Measurements from ENCODE around the gene CTAG1A.
"Not testable (repeated sequence)": the region's sequence is repeated elsewhere in the genome, so short reads cannot be mapped to it uniquely, and the experiment has no call there.

The CTAG1A gene

DNA sequence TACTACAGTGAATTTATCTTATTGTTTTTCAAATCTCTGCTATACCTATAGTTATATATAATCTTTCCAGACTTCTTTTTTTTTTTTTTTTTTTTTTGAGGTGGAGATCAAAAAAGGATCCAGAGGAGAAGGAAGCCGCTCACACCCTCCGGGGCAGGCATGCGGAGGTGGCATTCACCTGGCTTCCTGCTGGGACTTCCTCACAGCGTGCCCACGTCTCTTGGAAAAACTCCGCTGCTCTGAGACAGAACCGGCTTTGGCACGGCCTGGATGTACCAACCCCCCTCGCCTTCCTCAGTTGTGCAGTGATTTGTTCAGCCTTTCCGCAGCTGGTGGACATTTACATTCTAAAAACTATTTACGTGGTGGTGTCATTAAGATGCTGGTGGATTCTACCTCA is 23.0 kb downstream of the CTAG1A start:
- not testable (repeated sequence) for H3K27ac ChIP-seq; DNase-seq (ENCODE audit: low read depth, low spot score)

GRCh38 chrX:154608823-154609222 is 23.9 kb downstream of the CTAG1A start:
- H3K27ac ChIP-seq; DNase-seq (ENCODE audit: low read depth, low spot score): not testable (repeated sequence)

DNA sequence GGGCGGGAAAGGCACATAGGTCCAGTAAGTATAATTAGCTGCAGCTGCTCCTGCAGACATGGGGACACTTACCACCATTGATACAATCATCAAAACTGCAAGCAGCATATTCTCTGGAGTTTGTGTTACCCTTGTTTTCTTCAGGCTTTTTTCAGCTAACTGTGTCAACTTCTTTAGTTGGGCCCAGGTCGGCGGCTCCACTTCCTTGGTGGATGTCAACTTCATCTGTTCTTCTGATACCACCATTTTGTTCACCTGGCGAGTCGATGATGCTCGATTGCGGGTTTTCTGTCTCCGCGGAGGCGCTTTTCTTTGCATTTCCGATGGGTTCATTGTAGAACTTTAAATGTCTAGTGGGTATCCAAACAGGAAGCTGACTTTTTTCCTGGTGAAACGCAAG is 26.2 kb downstream of the CTAG1A start:
- not testable (repeated sequence) for H3K27ac ChIP-seq; DNase-seq (ENCODE audit: low read depth, low spot score)

DNA sequence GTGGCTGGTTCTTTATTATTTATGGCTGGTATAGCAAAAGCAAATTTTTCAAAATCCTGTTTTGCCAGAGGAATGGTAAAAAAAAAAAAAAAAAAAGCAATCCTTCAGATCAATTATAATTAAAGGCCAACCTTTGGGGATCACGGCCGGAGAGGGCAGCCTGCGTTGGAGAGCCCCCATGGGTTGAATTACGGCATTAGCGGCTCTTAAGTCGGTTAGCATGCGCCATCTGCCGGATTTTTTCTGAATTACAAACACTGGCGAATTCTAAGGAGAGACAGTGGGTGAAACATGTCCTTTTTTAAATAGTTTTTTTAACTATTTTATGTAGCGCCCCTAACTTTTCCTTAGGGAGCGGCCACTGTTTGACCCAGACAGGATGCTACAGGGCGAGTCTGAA is 28.7 kb downstream of the CTAG1A start:
- not testable (repeated sequence) for H3K27ac ChIP-seq; DNase-seq (ENCODE audit: low read depth, low spot score)

DNA sequence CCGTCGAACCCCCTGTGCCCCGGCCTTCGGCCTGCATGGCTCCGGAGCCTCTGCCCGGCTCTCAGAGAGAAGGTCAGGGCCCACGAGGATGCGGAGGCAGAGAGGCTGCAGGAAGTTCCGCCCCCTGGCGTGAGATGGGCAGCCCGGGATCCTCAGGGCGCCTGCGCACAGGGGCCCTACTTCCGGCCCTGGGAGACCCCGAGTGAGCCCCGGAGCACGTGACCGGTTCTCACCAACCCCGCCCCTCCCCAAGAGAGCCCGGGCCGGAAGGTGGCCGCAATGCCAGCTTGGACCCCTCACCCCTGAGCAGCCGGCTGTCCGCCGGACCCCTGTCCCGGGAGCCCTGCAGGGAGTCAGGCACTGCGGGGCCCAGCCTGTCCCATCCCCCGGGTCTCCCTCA is 34.2 kb downstream of the CTAG1A start, which contains the start of gene CTAG1B:
Gene CTAG1B, minus strand, starts transcription at position 101 of the 400 bp plus-strand sequence. Its CDS starts 64 bp downstream, at position 37.
- H3K27ac ChIP-seq; DNase-seq (ENCODE audit: low read depth, low spot score): not testable (repeated sequence)

DNA sequence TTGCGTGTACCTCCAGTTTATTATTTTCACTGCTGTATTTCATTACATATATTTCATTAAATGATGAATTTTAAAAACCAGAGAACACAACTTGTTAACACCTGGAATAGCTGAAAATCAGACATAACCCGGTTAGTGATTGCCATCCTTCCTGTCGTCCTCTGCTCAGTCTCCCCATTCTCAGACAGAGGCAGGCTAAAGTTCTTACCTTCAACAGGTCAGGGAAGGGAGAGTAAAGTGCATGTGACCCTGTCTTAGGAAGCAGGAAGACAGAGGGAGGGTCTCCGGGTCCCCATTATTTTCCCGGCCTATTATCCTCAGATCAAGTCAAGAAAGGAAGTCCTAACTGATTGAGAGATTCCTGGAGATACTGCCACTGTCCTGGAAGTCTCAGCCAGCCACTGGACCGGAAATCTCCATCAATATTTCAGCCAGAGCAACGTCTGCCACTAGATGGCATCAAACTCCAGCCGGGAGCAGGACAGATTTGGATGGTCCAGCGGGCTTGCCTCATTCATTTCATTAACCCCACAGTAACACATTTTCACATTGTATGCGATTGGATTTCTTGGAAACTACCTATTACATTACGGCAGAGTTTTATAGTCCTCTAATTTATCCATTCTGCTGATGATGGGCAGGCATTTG is 36.0 kb downstream of the CTAG1A start:
- not testable (repeated sequence) for DNase-seq (ENCODE audit: low read depth, low spot score); H3K27ac ChIP-seq

GRCh38 chrX:154628960-154629359 is 44.0 kb downstream of the CTAG1A start:
- not testable (repeated sequence) for H3K27ac ChIP-seq; DNase-seq (ENCODE audit: low read depth, low spot score)

GRCh38 chrX:154630949-154631348 is 46.0 kb downstream of the CTAG1A start:
- DNase-seq (ENCODE audit: low read depth, low spot score); H3K27ac ChIP-seq: not testable (repeated sequence)

GRCh38 chrX:154633661-154634060 is 48.7 kb downstream of the CTAG1A start:
- DNase-seq (ENCODE audit: low read depth, low spot score); H3K27ac ChIP-seq: not testable (repeated sequence)

Measured in epithelial cell of prostate (primary cell).